ENCODE results near the gene PAK4.
"Not testable (repeated sequence)": the region's sequence is repeated elsewhere in the genome, so short reads cannot be mapped to it uniquely, and the experiment has no call there.

PAK4 gene

DNA sequence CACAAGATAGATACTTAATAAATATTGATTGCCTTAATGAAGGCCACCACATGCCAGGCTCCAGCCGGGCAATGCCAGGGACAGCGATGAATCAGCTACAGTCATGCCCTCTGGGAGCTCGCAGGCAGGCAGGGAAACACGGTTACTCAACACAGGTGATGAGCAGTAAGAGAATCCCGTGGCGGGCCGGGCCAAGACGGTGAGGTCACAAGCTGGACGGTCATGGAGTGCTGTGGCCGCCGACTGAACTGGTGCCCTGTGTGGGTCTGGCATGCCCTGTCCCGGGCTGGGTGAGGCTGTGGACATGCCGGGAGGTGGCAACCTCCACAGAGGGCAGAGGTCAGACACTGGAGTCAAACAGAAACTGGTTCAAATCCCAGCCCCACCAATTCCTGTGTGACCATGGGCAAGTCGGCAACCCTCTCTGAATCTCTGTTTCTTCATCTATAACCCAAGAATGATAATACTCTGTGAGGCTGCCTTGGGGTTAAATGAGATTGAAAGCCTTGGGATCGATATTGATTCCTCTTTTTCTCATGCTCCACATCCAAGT lies 13.2 kb upstream of the PAK4 start:
- H3K27ac ChIP-seq (ENCODE audit: low read depth, low read length), result no peak overlapping the region
- no peaks in the 10 kb centered on the region for H4K20me1 ChIP-seq (ENCODE audit: control insufficient read depth, insufficient read depth, low read depth, low read length)
- no peaks in the 10 kb centered on the region for H3F3A ChIP-seq (ENCODE audit: control insufficient read depth, insufficient read depth)
- no peak overlapping the region for H3K4me3 ChIP-seq (ENCODE audit: low read length)
- H3K36me3 ChIP-seq (ENCODE audit: control insufficient read depth, low read length), result no peaks in the 10 kb centered on the region
- no peaks in the 10 kb centered on the region for H3K79me2 ChIP-seq (ENCODE audit: control insufficient read depth, low read length)
- TF ChIP-seq EZH2phosphoT487 (IDR thresholded peaks at IDR 0.05; ENCODE audit: borderline replicate concordance, low read length), result no peak
- TF ChIP-seq CTCF (IDR thresholded peaks at IDR 0.05; ENCODE audit: low read depth, low read length, poor library complexity, severe bottlenecking), result no peak
- H3K4me1 ChIP-seq (ENCODE audit: control insufficient read depth, low read length), result no peaks in the 10 kb centered on the region
- H3K9me2 ChIP-seq (replicated peaks; ENCODE audit: control insufficient read depth, low read length), result no peaks in the 10 kb centered on the region
- 0 out of 2 replicates have a peak, but pooled peaks cover 4% of the 10 kb centered on the region for H3K27me3 ChIP-seq (ENCODE audit: control insufficient read depth, low read length)
- H3K9me3 ChIP-seq (ENCODE audit: control insufficient read depth, insufficient read depth, low read length), result no peaks in the 10 kb centered on the region
- no peak overlapping the region for H3K4me2 ChIP-seq (ENCODE audit: low read length)

GRCh38 chr19:39113199-39113598 lies 12.4 kb upstream of the PAK4 start:
- Histone ChIP-seq H3K4me2 (ENCODE audit: low read length) (no peak overlapping the region), H3K27ac (ENCODE audit: low read depth, low read length) (no peak overlapping the region), H3K9me2 (replicated peaks; ENCODE audit: control insufficient read depth, low read length) (no peaks in the 10 kb centered on the region), H3K4me3 (ENCODE audit: low read length) (no peak overlapping the region), H3K27me3 (ENCODE audit: control insufficient read depth, low read length) (0 out of 2 replicates have a peak, but pooled peaks cover 4% of the 10 kb centered on the region), H3K36me3 (ENCODE audit: control insufficient read depth, low read length) (no peaks in the 10 kb centered on the region), H4K20me1 (ENCODE audit: control insufficient read depth, insufficient read depth, low read depth, low read length) (no peaks in the 10 kb centered on the region), H3K9me3 (ENCODE audit: control insufficient read depth, insufficient read depth, low read length) (no peaks in the 10 kb centered on the region), H3K79me2 (ENCODE audit: control insufficient read depth, low read length) (no peaks in the 10 kb centered on the region), H3K4me1 (ENCODE audit: control insufficient read depth, low read length) (no peaks in the 10 kb centered on the region), H3F3A (ENCODE audit: control insufficient read depth, insufficient read depth) (no peaks in the 10 kb centered on the region)
- TF ChIP-seq CTCF (IDR thresholded peaks at IDR 0.05; ENCODE audit: low read depth, low read length, poor library complexity, severe bottlenecking) (no peak), EZH2phosphoT487 (IDR thresholded peaks at IDR 0.05; ENCODE audit: borderline replicate concordance, low read length) (no peak)

GRCh38 chr19:39115105-39115847 lies 10.3 kb upstream of the PAK4 start:
- Histone ChIP-seq H3K27ac (ENCODE audit: low read depth, low read length) (no peak overlapping the region), H3K9me2 (replicated peaks; ENCODE audit: control insufficient read depth, low read length) (no peaks in the 10 kb centered on the region), H3K4me3 (ENCODE audit: low read length) (no peak overlapping the region), H3K4me1 (ENCODE audit: control insufficient read depth, low read length) (no peaks in the 10 kb centered on the region), H3F3A (ENCODE audit: control insufficient read depth, insufficient read depth) (no peaks in the 10 kb centered on the region), H3K4me2 (ENCODE audit: low read length) (no peak overlapping the region), H3K9me3 (ENCODE audit: control insufficient read depth, insufficient read depth, low read length) (no peaks in the 10 kb centered on the region), H3K79me2 (ENCODE audit: control insufficient read depth, low read length) (no peaks in the 10 kb centered on the region), H4K20me1 (ENCODE audit: control insufficient read depth, insufficient read depth, low read depth, low read length) (no peaks in the 10 kb centered on the region), H3K27me3 (ENCODE audit: control insufficient read depth, low read length) (0 out of 2 replicates have a peak, but pooled peaks cover 4% of the 10 kb centered on the region), H3K36me3 (ENCODE audit: control insufficient read depth, low read length) (no peaks in the 10 kb centered on the region)
- no peak for TF ChIP-seq EZH2phosphoT487 (IDR thresholded peaks at IDR 0.05; ENCODE audit: borderline replicate concordance, low read length)
- no peak for TF ChIP-seq CTCF (IDR thresholded peaks at IDR 0.05; ENCODE audit: low read depth, low read length, poor library complexity, severe bottlenecking)

DNA sequence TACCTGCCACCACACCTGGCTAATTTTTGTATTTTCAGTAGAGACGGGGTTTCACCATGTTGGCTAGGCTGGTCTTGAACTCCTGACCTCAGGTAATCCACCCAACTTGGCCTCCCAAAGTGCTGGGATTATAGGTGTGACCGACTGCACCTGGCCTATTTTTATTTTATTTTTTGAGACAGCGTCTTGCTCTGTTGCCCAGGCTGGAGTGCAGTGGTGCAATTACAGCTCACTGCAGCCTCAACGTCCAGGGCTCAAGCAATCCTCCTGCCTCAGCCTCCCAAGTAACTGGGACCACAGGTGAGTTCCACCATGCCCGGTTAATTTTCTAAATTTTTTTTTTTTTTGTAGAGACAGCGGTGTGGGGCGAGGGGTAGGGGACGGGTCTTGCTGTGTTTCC lies 8.6 kb upstream of the PAK4 start:
- not testable (repeated sequence) for H3K36me3 ChIP-seq (ENCODE audit: control insufficient read depth, low read length); H3F3A ChIP-seq (ENCODE audit: control insufficient read depth, insufficient read depth); H3K9me3 ChIP-seq (ENCODE audit: control insufficient read depth, insufficient read depth, low read length); H3K4me2 ChIP-seq (ENCODE audit: low read length); H3K4me3 ChIP-seq (ENCODE audit: low read length); H3K27ac ChIP-seq (ENCODE audit: low read depth, low read length); H3K9me2 ChIP-seq (replicated peaks; ENCODE audit: control insufficient read depth, low read length); H3K79me2 ChIP-seq (ENCODE audit: control insufficient read depth, low read length); H3K4me1 ChIP-seq (ENCODE audit: control insufficient read depth, low read length); H4K20me1 ChIP-seq (ENCODE audit: control insufficient read depth, insufficient read depth, low read depth, low read length); H3K27me3 ChIP-seq (ENCODE audit: control insufficient read depth, low read length)
